Measurements from ENCODE around the gene C1orf167. TPM values are rescaled to one million over a fixed set of nuclear protein-coding genes. Genes with fewer than 3 reads are reported as not detected.

Gene C1orf167
- total and polyA plus RNA-seq, 2 of the 8 experiments (the other 6 are each of a cell fraction or from before 2014, with no cell fraction given) = 0.70 to 1.3 TPM

DNA sequence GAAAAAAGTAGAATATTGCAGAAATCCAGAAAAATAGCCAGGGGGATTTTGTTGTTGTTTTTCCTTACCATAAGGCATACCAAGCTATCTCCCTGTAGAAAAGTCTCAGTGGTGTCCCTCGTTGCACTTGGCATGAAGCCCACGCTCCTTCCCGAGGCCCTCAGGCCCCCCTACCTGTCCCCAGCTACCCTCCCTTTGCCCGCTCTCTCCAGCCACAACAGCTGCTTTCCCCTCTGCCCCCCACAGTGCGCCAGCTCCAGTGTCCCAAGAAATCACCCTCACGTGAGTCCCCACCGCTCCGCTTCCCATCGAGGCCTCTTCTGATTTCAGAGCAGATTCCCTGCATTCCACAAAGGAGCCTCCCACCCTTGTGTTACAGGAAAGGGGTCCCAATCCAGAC, 17.7 kb upstream of the C1orf167 start (continued):
- no peak for TF ChIP-seq CTCF (IDR thresholded peaks at IDR 0.05; ENCODE audit: control extremely low read depth in 1 of 3, insufficient read depth in 1 of 3, low read depth in 1 of 3, low read length in 3 of 3)
- no peak for TF ChIP-seq RAD21 (IDR thresholded peaks at IDR 0.05 in 1 of 2, conservative IDR thresholded peaks at IDR 0.05 in 1 of 2; ENCODE audit: low read depth in 2 of 2, low read length in 2 of 2)
